Spleen (tissue), 11 donors: Measurements from ENCODE around the gene MEIG1. TPM values are rescaled to one million over a fixed set of nuclear protein-coding genes. Genes with fewer than 3 reads are reported as not detected.
"Not testable (repeated sequence)": the region's sequence is repeated elsewhere in the genome, so short reads cannot be mapped to it uniquely, and the experiment has no call there.

Experiments
- DNase-seq: peaks from one replicate; pipeline ENCODE4 v3.0.0-alpha.2; 2020
- H3K27ac ChIP-seq, 8 donors: fragments of 200-600 bp; sonication (generic) in 7 of 8; 1 replicate in 4 of 8; 2 replicates in 4 of 8; pipeline versions ENCODE4 v1.5.0 to v1.8.0; 2016 to 2021; ENCODE audit warnings: inconsistent platforms in 4 of 8, mild to moderate bottlenecking in 4 of 8, moderate library complexity in 1 of 8
- H3K27me3 ChIP-seq, 7 donors: fragments of 200-600 bp; sonication (generic) in 6 of 7; replicated peaks in 1 of 7; 1 replicate in 4 of 7; 2 replicates in 3 of 7; pipeline versions ENCODE4 v1.5.0 to v1.8.0; 2016 to 2021; ENCODE audit warnings: inconsistent platforms in 3 of 7, mild to moderate bottlenecking in 1 of 7
- H3K36me3 ChIP-seq, 6 donors: fragments of 200-600 bp; sonication (generic) in 5 of 6; 1 replicate in 4 of 6; 2 replicates in 2 of 6; pipeline versions ENCODE4 v1.5.0 to v1.8.0; 2016 to 2021; ENCODE audit warnings: inconsistent platforms in 2 of 6
- H3K4me1 ChIP-seq, 6 donors: fragments of 200-600 bp; sonication (generic) in 5 of 6; 1 replicate in 3 of 6; 2 replicates in 3 of 6; pipeline versions ENCODE4 v1.5.0 to v1.8.0; 2016 to 2021; ENCODE audit warnings: inconsistent platforms in 3 of 6
- H3K4me3 ChIP-seq, 8 donors: fragments of 200-600 bp; sonication (generic) in 7 of 8; 1 replicate in 4 of 8; 2 replicates in 4 of 8; pipeline versions ENCODE4 v1.5.0 to v1.8.0; 2016 to 2021; ENCODE audit warnings: inconsistent platforms in 4 of 8, mild to moderate bottlenecking in 4 of 8, moderate library complexity in 2 of 8
- H3K9me3 ChIP-seq, 8 donors: fragments of 200-600 bp; sonication (generic) in 7 of 8; 1 replicate in 4 of 8; 2 replicates in 4 of 8; pipeline versions ENCODE4 v1.5.0 to v1.8.0; 2016 to 2021; ENCODE audit warnings: inconsistent platforms in 4 of 8
- POLR2A ChIP-seq, 3 donors: fragments of 450-650 bp; IDR thresholded peaks; one replicate each; pipeline ENCODE4 v1.5.1; 2017; ENCODE audit warnings: antibody characterized with exemption in 3 of 3, mild to moderate bottlenecking in 1 of 3
- POLR2AphosphoS5 ChIP-seq, 3 donors: sonication (generic); formaldehyde crosslinking; IDR thresholded peaks; one replicate each; pipeline ENCODE4 v1.5.1; 2017; ENCODE audit warnings: antibody characterized with exemption in 3 of 3
- WGBS, 5 donors: extraction: QIAGEN DNeasy Blood & Tissue Kit in 3 of 5; methylation state at CpG; one replicate each; pipeline versions ENCODE4 v1.1.5 to v1.1.7; 2013 to 2018; 5-methylcytosine and 5-hydroxymethylcytosine counted together
- intact Hi-C: fragments of 100-400 bp; cut with DNase I; formaldehyde crosslinking; loops from one replicate; pipeline ENCODE4 v1.15.0; 2023; ENCODE audit warnings: low total_unique reads
- polyA plus RNA-seq, 3 donors: library from polyadenylated mRNA; stranded (reverse); fragments of 200-250 nt; gene quantifications; one replicate each; pipeline ENCODE4 v1.2.1, GENCODE V29; 2013
- total RNA-seq, 7 donors: library from RNA; depleted of rRNA in 3 of 7; stranded (reverse); fragments of >200 nt in 3 of 7; fragmentation: NEBNext Ultra II Directional in 4 of 7; extraction: Animal tissue kit (Norgen Biotek cat#: 25700) in 4 of 7; gene quantifications; one replicate each; pipeline versions ENCODE4 v1.1.0 to v1.2.1, GENCODE V29; 2016 to 2021
- TF ChIP-seq, protein P1 (sequence below), 11 experiments: fragments of 200-600 bp in 7 of 11; fragments of 450-650 bp in 4 of 11; sonication (generic) in 4 of 11; IDR thresholded peaks in 8 of 11; conservative IDR thresholded peaks in 3 of 11; 1 replicate in 7 of 11; 2 replicates in 4 of 11; pipeline versions ENCODE4 v1.4.0 to v1.8.0; 2016 to 2021; ENCODE audit warnings: antibody characterized with exemption in 11 of 11, inconsistent platforms in 4 of 11, mild to moderate bottlenecking in 1 of 11
- donor health status: healthy with polysubstance abuse.
- donor health status: DM: no; HTN: no; CAD: no; lungs with moderate emphysema.
- donor health status: DM: no; HTN: no; CAD: no.
- donor health status: Bipolar disorder and iron deficiency.
- donor health status: healthy.
- donor health status: DM: no; HTN: no; CAD: no.
- donor health status: DM: yes; HTN: yes; CAD: no.

Gene MEIG1
- total and polyA plus RNA-seq, 10 donors, result 0.54 to 0.64 (median 0.57) TPM; not detected in 7

DNA sequence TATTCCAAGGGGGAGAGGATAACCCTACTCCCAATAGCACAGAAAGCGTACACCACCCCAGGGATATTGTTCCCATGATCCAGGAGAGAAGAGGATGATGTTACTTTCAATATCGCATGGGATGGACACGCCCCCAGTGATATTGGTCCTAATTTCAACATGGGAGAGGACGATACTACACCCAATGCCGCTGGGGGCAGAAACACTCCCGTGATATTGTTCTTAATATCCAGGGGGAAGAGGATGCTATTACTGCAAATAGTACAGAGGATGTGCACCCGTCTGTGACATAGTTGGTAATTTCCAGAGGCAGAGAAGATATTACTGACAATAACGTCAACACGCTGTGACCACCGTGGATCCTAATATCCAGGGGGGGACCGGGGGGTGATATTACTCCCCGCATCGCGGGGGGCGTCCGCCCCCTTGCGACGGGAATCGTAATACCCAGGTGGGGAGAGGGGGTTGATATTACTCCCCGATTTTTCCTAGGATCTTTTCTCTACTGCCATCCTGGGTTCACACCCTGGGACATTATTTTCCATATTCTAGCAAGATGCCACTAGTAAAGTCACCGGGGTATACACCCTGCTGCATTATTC lies 16.6 kb downstream of the MEIG1 start:
- Histone ChIP-seq H3K27me3 (peaks cover 0 to 10% (median 0%) of the 10 kb centered on the region in 7 donors), H3K27ac (no peak overlapping the region), H3K4me1 (no peaks in the 10 kb centered on the region), H3K4me3 (no peak overlapping the region), H3K36me3 (no peaks in the 10 kb centered on the region), H3K9me3 (no peaks in the 10 kb centered on the region)
- intact Hi-C loops, result no loop called here
- 25 to 39% (median 33%) methylated on average over 13 to 21 of the region's 21 CpGs for WGBS, 5 donors
- TF ChIP-seq POLR2AphosphoS5 (IDR thresholded peaks at IDR 0.05) (no peak), POLR2A (IDR thresholded peaks at IDR 0.05) (no peak)
- TF ChIP-seq, protein P1, sequence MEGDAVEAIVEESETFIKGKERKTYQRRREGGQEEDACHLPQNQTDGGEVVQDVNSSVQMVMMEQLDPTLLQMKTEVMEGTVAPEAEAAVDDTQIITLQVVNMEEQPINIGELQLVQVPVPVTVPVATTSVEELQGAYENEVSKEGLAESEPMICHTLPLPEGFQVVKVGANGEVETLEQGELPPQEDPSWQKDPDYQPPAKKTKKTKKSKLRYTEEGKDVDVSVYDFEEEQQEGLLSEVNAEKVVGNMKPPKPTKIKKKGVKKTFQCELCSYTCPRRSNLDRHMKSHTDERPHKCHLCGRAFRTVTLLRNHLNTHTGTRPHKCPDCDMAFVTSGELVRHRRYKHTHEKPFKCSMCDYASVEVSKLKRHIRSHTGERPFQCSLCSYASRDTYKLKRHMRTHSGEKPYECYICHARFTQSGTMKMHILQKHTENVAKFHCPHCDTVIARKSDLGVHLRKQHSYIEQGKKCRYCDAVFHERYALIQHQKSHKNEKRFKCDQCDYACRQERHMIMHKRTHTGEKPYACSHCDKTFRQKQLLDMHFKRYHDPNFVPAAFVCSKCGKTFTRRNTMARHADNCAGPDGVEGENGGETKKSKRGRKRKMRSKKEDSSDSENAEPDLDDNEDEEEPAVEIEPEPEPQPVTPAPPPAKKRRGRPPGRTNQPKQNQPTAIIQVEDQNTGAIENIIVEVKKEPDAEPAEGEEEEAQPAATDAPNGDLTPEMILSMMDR (IDR thresholded peaks at IDR 0.05 in 8 of 11, conservative IDR thresholded peaks at IDR 0.05 in 3 of 11), result peak in 3 of 11 experiments; percentile 20 to 32 (median 24)
- no peak for DNase-seq

DNA sequence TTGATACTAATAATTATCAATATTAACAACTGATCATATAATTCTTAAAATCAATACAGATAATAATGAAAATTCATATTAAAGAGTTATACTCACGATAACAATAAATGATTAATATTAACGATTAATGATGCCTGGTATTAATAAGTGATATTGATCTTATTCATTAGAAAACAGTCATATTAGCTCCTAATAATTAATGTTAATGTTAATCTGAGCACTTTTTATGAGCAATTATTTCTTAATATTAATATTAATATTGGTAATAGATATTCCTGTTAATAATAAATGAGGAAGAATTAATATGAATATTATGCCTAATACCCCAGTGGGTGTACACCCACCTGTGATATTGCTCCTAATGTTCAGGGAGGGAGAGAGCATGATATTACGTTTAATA lies 23.6 kb downstream of the MEIG1 start:
- H3K27me3 ChIP-seq, result no peaks in the 10 kb centered on the region
- 93 to 96% (median 94%) methylated on average over 3 of the region's 3 CpGs for WGBS, 5 donors
- intact Hi-C loops, result no loop called here
- no peaks in the 10 kb centered on the region for H3K4me1 ChIP-seq
- H3K36me3 ChIP-seq, result no peaks in the 10 kb centered on the region
- DNase-seq, result no peak
- no peaks in the 10 kb centered on the region for H3K9me3 ChIP-seq
- H3K4me3 ChIP-seq, result no peak overlapping the region
- H3K27ac ChIP-seq, result no peak overlapping the region
- TF ChIP-seq POLR2AphosphoS5 (IDR thresholded peaks at IDR 0.05) (no peak), POLR2A (IDR thresholded peaks at IDR 0.05) (no peak)

DNA sequence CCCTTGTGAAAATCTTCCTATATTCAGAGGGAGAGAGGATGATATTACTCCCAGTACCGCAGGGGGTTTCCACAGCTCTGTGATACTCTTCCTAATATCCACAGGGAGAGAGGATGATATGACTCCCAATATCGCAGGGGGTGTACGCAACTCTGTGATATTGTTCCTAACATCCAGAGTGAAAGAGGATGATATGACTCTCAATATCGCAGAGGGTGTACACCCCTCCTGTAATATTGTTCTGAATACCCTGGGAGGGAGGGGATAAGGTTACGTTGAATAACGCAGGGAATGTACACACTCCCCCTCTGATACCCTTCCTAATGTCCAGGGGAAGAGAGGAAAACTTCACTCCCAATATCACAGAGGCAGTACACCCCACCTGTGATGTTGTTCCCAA lies 30.4 kb downstream of the MEIG1 start:
- H3K4me3 ChIP-seq, H3K9me3 ChIP-seq, H3K27me3 ChIP-seq, DNase-seq, H3K27ac ChIP-seq, H3K4me1 ChIP-seq, intact Hi-C loops, H3K36me3 ChIP-seq: not testable (repeated sequence)
- 77 to 94% (median 83%) methylated on average over 6 of the region's 6 CpGs for WGBS, 5 donors

DNA sequence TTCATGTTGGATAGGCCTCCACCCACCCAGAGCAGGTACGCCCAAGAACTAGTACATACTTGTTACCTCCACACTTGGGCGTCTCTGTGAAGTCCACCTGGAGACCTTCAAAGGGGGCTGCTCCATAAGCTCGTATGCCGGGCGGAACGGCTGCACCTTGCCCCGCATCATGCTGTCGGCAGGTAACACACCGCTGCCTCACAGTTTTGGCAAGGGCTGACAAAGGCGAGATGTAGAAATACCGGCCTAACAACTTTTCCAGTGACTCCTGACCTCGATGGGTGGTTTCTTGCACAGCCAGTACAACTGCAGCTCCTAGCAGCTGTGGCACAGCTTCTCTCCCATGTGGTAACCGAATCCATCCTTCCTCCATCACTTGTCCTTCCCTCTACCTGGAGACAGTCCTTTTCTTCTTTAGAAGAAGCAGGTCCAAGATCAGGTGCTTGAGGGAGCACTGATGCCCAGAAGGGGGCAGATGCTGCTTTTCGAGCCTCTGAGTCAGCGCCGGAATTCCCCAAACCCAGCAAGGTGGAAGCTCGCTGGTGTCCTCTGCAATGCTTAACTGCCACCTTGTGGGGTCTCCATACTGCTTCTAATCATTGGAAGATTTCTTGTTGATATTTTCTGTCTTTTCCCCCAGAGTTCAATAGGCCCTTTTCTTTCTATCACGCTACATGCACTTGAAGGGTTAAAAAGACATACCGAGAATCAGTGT lies 32.0 kb downstream of the MEIG1 start:
- intact Hi-C loops, H3K27me3 ChIP-seq, DNase-seq, H3K4me3 ChIP-seq, H3K4me1 ChIP-seq, H3K9me3 ChIP-seq, H3K27ac ChIP-seq, H3K36me3 ChIP-seq: not testable (repeated sequence)
- 61 to 73% (median 67%) methylated on average over 14 to 19 of the region's 19 CpGs for WGBS, 5 donors
- TF ChIP-seq, protein P1 (IDR thresholded peaks at IDR 0.05 in 8 of 11, conservative IDR thresholded peaks at IDR 0.05 in 3 of 11), result peak in 5 of 11 experiments; percentile 9 to 41 (median 23)

DNA sequence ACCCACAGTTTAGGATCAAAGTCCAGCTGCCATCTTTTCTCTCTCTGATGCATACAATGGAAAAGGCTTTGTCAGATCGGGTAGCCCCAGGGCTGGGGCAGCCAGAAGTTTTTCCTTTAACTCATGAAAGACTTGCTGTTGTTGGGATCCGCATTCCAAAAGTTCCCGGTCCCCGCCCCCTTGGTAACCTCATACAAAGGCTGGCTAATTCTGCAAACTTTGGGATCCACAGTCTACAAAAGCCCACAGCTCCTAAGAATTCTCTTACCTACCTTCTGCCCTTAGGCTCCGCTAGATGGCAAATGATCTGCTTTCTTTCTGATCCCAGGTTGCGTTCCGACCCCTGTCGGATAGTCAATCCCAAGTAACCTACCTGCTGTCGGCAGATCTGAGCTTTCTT lies 33.1 kb downstream of the MEIG1 start:
- H3K27ac ChIP-seq, intact Hi-C loops, DNase-seq, H3K4me3 ChIP-seq, H3K4me1 ChIP-seq, H3K9me3 ChIP-seq, H3K27me3 ChIP-seq, H3K36me3 ChIP-seq: not testable (repeated sequence)
- whole genome bisulfite sequencing, 5 donors, result 89 to 96% (median 92%) methylated on average over 8 to 9 of the region's 9 CpGs

DNA sequence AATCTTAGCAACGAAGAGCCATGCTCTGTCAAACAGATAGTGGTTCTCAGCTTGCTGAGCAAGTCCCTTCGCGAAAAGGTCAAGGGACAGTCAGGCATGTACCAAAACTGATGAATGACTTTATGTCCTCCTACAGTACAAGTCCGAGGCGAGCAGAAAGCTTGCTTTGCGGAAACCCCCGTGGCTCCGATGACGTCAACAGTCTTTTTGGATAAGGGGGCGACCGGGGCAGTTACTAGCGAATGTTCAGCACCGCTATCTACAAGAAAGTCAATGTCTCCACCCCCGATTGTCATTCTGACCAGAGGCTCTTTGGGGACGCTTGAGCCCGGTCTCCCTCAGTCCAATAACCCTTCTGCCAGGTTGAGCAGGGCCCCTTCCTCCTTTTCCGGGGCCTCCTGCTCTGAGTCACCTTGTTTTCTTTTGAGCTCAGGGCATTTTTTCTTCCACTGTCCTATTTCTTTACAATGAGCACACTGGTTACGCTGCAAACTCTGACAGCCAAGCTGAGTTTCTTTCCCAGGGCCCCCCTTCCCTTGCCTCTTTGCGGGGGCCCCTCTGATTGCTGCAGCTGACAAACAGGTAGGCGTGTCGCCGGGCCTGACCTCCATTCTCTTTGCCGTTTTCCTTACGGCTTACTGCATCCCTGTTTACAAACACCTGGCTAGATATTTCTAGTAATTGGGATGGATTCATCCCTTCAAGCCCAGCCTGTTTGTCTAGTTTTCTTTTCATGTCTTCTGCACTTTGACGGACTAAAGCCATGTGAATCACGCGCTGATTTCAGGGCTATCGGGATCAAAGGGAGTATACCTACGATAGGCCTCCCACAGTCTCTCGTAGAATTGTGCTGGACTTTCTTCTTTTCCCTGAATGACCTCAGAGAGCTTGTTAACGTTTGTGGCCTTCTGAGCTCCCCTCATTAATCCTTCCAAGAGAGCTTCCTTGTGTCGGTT lies 34.6 kb downstream of the MEIG1 start:
- H3K27ac ChIP-seq, H3K4me3 ChIP-seq, H3K36me3 ChIP-seq, DNase-seq, H3K4me1 ChIP-seq, H3K27me3 ChIP-seq, H3K9me3 ChIP-seq, intact Hi-C loops: not testable (repeated sequence)
- 71 to 83% (median 82%) methylated on average over 32 of the region's 32 CpGs for WGBS, 5 donors
